Placental epithelial cell (primary cell): ENCODE data around the gene SLC26A8. TPM values are rescaled to one million over a fixed set of nuclear protein-coding genes. Genes with fewer than 3 reads are reported as not detected.

Source experiments
- total RNA-seq: library from RNA; depleted of rRNA; stranded (reverse); fragments of >200 nt; gene quantifications from 2 replicates; pipeline ENCODE4 v1.2.3, GENCODE V29; 2012

Gene SLC26A8
- total RNA-seq: not detected in 2 replicates

DNA sequence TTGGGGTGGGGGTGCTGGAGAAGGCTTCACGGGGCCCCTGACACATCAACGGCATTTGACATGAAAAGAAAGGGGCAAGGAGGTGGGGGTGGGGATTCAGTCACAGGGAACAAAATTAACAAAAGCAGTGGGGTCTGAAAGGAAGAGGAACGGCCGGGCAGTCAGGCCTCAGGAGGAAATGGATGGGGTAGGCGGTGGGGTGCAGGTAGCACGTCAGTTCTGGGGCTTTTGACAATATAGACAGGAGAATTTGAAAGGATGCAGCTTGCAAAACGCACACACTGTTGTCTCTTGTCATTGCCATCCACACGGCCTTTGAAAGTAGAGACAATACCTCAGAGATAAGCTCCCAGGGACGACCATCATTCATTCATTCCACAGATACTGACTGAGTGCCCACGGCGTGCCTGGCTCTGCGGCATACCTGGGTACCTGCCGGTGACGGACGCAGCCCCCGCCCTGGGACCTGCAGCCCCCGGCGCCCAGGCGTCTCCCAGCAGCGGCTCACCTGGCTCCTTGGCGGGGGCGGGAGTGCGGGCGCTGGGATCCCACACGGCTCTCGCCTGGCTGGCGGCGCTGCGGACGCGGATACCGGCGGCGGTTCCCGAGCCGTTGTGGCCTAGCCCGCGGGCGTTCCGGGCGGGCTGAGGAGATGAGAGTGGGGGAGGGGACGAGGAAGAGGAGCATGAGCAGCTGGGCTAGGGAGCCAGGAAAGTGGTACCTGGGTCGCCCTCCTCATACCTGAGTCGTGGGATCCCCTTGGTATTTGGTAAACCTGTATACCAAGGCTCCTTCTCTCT is at the start of gene SLC26A8:
Gene SLC26A8 (minus strand): TSS at position 646 of the 800 bp plus-strand sequence. CDS start 4,934 bp downstream, outside the sequence.

DNA sequence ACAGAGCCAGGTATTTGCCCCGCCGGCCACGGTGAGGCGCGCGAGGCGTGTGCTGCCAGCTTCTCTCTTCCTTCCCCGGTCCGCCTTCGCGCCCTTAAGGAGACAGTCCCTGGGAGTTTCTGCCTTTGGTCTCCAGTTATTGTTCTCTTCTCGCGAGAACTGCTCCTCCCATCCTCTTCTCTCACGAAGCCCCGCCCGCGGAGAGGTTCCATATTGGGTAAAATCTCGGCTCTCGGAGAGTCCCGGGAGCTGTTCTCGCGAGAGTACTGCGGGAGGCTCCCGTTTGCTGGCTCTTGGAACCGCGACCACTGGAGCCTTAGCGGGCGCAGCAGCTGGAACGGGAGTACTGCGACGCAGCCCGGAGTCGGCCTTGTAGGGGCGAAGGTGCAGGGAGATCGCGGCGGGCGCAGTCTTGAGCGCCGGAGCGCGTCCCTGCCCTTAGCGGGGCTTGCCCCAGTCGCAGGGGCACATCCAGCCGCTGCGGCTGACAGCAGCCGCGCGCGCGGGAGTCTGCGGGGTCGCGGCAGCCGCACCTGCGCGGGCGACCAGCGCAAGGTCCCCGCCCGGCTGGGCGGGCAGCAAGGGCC is 3.2 kb upstream of the SLC26A8 start, which contains the start of gene MAPK14:
Gene MAPK14 (plus strand): TSS at position 308 of the 587 bp plus-strand sequence. CDS start 350 bp downstream, outside the sequence.

GRCh38 chr6:35920793-35921732 is 103.4 kb downstream of the SLC26A8 start, which contains the start of gene SRPK1:
Gene SRPK1 (minus strand): TSS chr6:35921098. CDS start chr6:35921056, 42 bp downstream.

Other genes starting within 250 kb of the SLC26A8 start
- not detected in 2 replicates for gene CLPSL2, start 248.0 kb downstream of the SLC26A8 start, total RNA-seq
- not detected in 2 replicates for gene CLPSL1, start 243.6 kb downstream of the SLC26A8 start, total RNA-seq
- not detected in 2 replicates for gene CLPS, start 227.3 kb downstream of the SLC26A8 start, total RNA-seq
- not detected in 2 replicates for gene LHFPL5, start 219.3 kb downstream of the SLC26A8 start, total RNA-seq
- 73.0 and 166 TPM in 2 replicates for gene SRPK1, start 103.5 kb downstream of the SLC26A8 start, total RNA-seq
- gene MAPK14, start 3.2 kb upstream of the SLC26A8 start, total RNA-seq: 56.9 and 78.0 TPM in 2 replicates
- gene MAPK13, start 105.9 kb upstream of the SLC26A8 start, total RNA-seq: 0.39 and 0.43 TPM in 2 replicates
- gene BRPF3, start 172.1 kb upstream of the SLC26A8 start, total RNA-seq: 16.7 and 22.0 TPM in 2 replicates
- not detected in 2 replicates for gene PNPLA1, start 245.4 kb upstream of the SLC26A8 start, total RNA-seq